ENCODE results near the gene CCDC185.
"Not testable (repeated sequence)": the region's sequence is repeated elsewhere in the genome, so short reads cannot be mapped to it uniquely, and the experiment has no call there.

The CCDC185 gene

GRCh38 chr1:223394242-223394641 is 1.0 kb downstream of the CCDC185 start:
- FAIRE-seq, result no peak
- no peak for DNase-seq (ENCODE audit: low spot score)

DNA sequence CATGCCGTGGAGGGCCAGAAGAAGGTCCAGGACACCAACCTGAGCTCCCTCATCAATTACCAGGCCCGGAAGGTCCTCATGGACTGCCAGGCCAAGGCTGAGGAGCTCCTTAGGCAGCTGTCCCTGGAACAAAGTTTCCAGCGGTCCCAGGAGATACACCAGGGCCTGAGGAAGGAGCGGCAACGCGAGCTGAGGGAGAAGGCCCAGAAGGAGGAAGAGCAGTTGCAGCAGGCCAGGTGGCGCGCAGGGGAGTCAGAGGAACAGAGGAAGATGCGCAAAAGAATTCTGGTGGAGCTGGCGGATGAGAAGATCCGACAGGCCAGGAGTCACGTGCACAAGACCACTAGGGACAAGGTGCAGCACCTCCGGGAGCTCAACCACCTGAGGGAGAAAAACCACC is 1.5 kb downstream of the CCDC185 start:
- FAIRE-seq (no peak), DNase-seq (ENCODE audit: low spot score) (no peak)

GRCh38 chr1:223399393-223399792 is 6.2 kb downstream of the CCDC185 start:
- not testable (repeated sequence) for DNase-seq (ENCODE audit: low spot score); FAIRE-seq

DNA sequence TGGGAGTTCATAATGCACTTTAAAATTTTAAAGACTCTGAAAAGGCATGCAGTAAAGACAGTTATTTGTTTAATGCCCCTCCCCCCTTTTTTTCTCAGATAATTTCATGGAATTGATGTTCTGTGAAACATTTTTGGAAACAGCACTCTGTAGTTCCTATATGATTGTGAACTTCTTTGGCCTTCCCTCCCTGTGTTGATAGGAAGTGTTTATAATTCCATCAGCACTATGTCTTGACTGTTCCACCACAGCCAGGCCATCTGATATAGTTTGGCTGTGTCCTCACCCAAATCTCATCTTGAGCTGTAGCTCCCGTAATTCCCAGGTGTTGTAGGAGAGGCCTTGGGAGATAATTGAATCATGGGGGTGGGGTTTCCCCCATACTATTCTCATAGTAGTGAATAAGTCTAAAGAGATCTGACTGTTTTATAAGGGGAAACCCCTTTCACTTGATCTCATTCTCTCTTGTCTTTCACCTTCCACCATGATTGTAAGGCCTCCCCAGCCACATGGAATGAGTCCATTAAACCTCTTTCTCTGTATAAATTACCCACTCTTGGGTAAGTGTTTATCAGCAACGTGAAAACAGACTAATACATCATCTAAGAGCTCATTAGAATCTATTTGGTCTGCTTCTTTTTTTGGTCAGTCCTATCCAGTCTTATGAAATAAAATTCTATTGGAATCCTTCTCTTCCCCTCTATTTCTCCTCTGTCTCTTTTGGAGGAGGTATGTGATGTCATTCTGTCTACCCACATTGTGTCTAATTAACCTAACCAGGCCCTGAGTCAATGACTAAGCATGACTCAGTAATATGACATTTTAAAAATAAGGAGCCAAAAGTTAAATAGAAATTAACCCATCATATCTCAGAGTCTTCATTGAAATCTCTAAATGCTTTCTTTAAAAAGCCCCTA is 8.9 kb downstream of the CCDC185 start:
- DNase-seq (ENCODE audit: low spot score), result peak; percentile 82

DNA sequence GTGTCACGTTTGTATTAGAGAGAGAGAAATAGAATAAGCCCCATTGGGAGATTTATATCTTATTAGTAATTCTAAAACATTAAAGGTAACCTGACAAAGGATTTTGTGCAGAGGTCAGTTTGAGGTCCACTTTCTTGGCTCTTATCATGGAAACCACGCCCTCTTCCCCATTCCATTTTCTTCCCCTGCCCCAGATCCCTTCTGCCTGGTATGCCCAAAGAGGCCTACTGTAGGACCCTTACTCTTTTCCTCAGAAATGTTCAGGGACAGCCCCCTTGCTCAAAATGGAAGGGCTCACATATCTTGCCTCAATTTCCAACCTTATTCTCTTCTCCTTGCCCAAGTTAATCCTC is 9.6 kb downstream of the CCDC185 start:
- DNase-seq (ENCODE audit: low spot score), result no peak
- no peak for FAIRE-seq

More for the DNA sequence above, 8.9 kb downstream of the CCDC185 start:
- peak; percentile 98 for FAIRE-seq

DNA sequence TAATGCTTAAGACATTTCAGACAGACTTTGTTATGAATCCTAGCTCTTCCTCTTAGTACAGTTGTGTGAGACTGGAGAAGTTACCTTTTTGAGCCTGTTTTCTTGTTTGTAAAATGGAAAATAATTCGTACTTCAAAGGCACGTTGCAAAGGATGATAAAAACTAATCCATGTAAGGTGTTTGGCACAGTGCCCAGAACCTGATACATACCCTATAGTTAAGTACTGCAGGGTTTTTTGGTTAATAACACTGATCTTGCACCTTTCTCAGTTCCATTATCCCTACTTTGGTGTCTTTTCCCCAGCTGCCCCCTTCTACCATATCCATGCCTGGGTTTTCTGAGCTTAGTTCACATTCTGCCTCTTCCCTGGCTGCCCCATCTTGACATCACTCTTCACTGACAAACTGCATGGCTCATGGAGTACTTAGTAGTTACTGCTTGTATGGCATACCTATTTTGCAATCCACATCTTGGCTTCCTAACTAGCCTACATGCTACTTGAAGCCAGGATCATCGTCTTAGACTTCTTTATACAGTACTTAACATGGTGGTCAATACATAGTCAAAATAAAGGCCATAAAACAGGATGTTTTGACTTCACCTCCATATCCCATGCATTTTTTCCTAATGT is 10.1 kb downstream of the CCDC185 start:
- no peak for DNase-seq (ENCODE audit: low spot score)
- FAIRE-seq, result peak; percentile 10

- no peak for FAIRE-seq
- DNase-seq (ENCODE audit: low spot score), result no peak
These were observed 12.3 kb downstream of the CCDC185 start for GRCh38 chr1:223405507-223405906.

GRCh38 chr1:223410036-223410435 is 16.8 kb downstream of the CCDC185 start:
- FAIRE-seq (no peak), DNase-seq (ENCODE audit: low spot score) (no peak)

- no peak for FAIRE-seq
- no peak for DNase-seq (ENCODE audit: low spot score)
These were observed 18.1 kb downstream of the CCDC185 start for GRCh38 chr1:223411309-223411708.

- DNase-seq (ENCODE audit: low spot score) (no peak), FAIRE-seq (no peak)
These were observed 18.5 kb downstream of the CCDC185 start for GRCh38 chr1:223411710-223412109.

GRCh38 chr1:223413216-223413615 is 20.0 kb downstream of the CCDC185 start:
- DNase-seq (ENCODE audit: low spot score), result no peak
- no peak for FAIRE-seq

DNA sequence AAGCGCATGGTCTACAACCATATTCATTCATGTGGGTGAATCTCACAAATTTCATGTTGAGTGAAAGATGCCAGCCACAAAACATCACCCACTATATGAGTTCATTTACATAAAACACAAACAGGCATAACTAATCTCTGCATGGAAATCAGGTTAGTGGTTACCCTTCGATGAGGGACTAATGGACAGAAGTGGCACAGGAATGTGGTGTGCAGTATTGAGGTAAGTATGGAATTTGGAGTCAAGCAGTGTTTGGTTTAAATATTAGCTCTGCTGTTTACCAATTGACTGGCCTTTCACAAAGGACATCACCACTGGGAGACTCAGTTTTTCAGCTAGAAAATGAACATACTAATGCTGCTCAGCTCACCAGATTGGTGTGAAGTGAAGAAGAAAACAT is 24.2 kb downstream of the CCDC185 start:
- FAIRE-seq (peak; percentile 99), DNase-seq (ENCODE audit: low spot score) (peak; percentile 91)

GRCh38 chr1:223417903-223418663 is 24.9 kb downstream of the CCDC185 start:
- DNase-seq (ENCODE audit: low spot score), result no peak
- FAIRE-seq, result no peak

GRCh38 chr1:223419115-223419514 is 25.9 kb downstream of the CCDC185 start:
- DNase-seq (ENCODE audit: low spot score), result no peak
- no peak for FAIRE-seq

GRCh38 chr1:223419561-223419960 is 26.3 kb downstream of the CCDC185 start:
- no peak for FAIRE-seq
- DNase-seq (ENCODE audit: low spot score), result no peak

DNA sequence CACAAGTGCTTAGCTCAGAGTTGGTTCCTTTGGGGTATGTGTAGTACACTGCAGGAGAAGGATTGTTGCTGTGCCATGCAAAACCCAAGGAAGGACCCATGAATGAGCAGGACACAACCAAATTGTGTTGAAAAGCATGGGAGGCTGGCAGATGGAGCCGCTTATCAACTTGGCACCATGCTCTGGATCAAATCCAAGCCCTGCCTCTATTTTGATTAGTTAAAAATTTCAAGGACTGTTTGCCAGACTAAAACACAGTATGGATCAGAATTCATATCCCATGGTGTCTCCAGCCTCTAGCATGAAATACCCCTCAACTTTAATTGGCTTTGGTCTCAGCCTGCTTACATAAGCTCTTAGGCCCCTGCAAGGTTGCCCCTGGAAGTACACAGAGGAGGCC is 27.8 kb downstream of the CCDC185 start:
- no peak for FAIRE-seq
- DNase-seq (ENCODE audit: low spot score), result no peak

DNA sequence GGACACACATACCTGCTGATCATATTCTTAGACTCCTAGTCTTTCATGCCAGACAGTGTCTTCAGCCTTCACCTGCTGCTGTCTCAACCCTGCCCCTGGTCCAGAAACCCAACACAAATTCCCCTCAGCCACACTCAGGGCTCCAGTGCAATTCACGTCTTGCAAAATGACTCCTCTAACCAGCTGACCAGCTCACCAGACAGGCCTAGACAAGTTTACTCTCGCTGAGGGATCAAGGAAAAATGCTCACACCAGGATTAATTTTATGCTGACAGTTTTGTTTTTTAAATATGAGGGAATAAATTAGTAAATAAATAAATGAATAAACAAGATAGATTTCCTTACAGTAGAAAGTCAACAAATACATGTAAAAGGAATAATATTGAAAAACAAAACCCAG is 28.5 kb downstream of the CCDC185 start:
- FAIRE-seq, result no peak

DNA sequence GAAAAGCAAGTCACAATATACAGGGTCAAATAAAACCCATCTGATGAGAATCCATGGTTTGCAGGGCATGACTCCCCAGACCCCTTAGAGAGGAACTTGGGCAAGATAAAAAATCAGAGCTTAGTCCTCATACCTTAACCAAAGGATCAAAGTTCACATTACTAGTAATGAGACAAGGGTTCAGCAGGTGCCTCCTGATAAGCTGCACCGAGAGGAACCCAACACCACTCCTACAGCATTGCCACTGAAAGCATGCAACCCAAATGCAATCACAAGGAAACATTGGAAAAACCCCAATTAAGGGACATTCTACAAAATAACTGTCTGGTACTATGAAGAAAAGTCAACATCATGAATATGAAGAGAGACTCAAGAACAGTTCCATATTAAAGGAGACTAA is 29.7 kb downstream of the CCDC185 start:
- no peak for FAIRE-seq

More for the DNA sequence above, 28.5 kb downstream of the CCDC185 start:
- no peak for DNase-seq (ENCODE audit: low spot score)

DNA sequence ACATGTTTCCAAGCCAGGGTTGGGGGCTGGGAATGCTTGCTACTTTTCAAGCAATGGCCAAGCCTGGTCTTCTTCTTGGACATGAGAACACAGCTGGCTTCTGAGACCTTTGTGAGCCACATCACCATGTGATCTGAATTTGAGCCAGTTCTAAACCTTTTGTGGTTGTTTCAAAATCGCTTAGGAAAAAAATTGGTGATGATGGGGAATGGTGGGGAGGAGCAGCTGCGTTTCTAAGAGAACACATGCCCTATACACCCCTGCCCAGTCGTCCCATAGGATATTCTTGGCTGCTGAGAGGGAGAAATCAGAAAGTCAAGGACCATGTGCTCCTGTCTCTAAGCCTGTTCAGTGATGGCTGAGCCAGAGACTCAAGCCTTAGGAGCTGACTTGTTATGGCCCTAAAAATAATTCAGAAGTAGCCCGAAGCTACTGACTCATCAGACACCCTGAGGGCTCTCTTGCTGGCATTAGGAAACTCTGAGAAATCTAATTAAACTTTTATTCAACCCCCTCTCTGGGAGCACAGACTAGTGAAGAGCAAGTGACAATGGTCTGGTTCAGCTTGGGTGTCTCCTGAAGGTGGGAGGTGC is 30.5 kb downstream of the CCDC185 start:
- FAIRE-seq (no peak), DNase-seq (ENCODE audit: low spot score) (no peak)

More for the DNA sequence above, 29.7 kb downstream of the CCDC185 start:
- no peak for DNase-seq (ENCODE audit: low spot score)

DNA sequence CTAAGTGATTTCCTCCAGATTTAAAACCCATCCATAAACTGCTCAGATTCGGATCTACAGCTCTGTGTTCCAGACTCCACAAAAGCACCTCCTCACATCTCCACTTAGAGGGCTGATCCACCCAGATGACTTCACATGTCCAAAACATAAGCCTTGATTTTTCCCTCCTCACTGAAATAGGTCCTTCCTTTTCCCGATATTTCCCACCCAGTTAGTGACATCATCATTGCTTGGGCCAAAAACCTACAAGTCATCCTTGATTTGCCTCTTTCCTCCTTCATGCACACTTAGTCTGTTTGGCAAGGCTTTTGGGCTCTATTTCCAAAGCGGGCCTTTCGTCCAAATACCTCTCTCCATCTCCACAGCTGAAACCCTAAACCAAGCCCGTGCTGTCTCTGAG is 32.3 kb downstream of the CCDC185 start:
- DNase-seq (ENCODE audit: low spot score) (no peak), FAIRE-seq (no peak)

DNA sequence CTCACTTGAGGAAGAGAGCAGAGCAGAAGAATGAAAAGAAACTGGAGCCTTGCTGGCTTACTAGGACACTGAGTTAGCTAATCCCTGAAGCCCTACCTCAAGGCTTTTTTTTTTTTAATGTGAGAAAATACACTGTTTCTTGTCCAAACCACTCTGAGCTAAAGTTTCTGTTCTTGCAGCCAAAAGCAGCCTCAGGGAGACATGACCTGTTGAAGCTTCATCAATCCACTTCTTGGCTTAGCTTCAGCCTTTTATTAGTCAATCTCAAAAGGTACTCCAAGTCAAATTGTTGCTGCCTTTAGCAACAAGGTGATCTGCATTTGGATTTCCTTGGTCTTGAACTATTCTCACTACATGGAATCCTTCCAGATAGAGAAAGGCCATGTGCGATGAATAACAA is 33.7 kb downstream of the CCDC185 start:
- FAIRE-seq, result no peak
- DNase-seq (ENCODE audit: low spot score), result no peak

DNA sequence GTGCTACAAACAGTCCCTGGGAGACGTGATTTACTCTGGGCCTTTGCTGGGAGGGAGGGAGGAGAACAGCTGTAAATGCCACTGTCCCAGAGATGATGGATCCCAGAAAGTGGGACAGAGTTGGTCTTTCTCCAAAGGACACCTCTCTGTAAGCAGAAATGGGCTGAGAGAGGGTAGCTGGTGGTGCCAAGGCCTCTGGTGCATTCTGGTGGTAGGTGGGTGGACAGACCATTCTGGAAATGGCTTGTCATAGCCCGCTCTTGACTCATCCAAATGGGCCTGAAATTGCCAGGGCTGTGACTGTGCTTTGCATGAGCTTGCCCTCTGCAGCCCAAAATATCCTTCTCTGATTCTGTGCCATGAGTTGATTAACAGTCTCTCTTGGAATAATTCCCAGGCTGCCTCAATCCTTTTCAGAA is 36.1 kb downstream of the CCDC185 start:
- FAIRE-seq (no peak), DNase-seq (ENCODE audit: low spot score) (no peak)

All from RCC 7860 (cell line).